ENCODE data around the gene NAT8L. TPM values are rescaled to one million over a fixed set of nuclear protein-coding genes. Genes with fewer than 3 reads are reported as not detected.
"Not testable (repeated sequence)": the region's sequence is repeated elsewhere in the genome, so short reads cannot be mapped to it uniquely, and the experiment has no call there.

Gene NAT8L
- total RNA-seq, 2 experiments from 2014 or later = not detected

DNA sequence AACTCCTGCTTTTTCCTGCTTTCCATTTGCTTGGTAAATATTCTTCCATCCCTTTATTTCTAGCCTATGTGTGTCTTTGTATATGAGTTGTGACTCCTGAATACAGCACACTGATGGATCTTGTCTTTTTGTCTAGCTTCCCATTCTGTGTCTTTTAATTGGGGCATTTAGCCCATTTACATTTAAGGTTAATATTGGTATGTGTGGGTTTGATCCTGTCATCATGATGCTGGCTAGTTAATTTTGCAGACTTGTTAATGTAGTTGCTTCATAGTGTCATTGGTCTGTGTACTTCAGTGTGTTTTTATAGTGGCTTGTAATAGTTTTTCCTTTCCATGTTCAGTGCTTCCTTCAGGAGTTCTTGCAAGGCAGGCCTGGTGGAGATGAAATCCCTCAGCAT is 28.0 kb upstream of the NAT8L start:
- H3K36me3 Mint-ChIP-seq (ENCODE audit: low read depth); H3K4me3 ChIP-seq (ENCODE audit: low read length); intact Hi-C loops (cut with DNase I, micrococcal nuclease); H3K27ac Mint-ChIP-seq; H3K9me3 ChIP-seq (ENCODE audit: control insufficient read depth in 1 of 2, insufficient read depth in 1 of 2, low read length in 2 of 2); H3K4me3 Mint-ChIP-seq; H3K27ac ChIP-seq (ENCODE audit: low read depth in 1 of 2, low read length in 2 of 2); H3K27me3 ChIP-seq (ENCODE audit: control insufficient read depth in 1 of 2, insufficient read depth in 2 of 2, low read length in 2 of 2); ATAC-seq (ENCODE audit: poor library complexity); DNase-seq; H3K9me3 Mint-ChIP-seq; H3K4me1 ChIP-seq (ENCODE audit: insufficient read depth, low read length); POLR2A ChIA-PET; H3K4me1 Mint-ChIP-seq (ENCODE audit: low read depth); H3K36me3 ChIP-seq (ENCODE audit: insufficient read depth, low read length): not testable (repeated sequence)
- peaks cover 34% of the 10 kb centered on the region for H3K27me3 Mint-ChIP-seq
- CTCF ChIA-PET = interaction anchor here (0.6 kb wide), 1 partner anchor 57 kb away, joined by 4 read pairs; no protein-coding TSS in a partner anchor

DNA sequence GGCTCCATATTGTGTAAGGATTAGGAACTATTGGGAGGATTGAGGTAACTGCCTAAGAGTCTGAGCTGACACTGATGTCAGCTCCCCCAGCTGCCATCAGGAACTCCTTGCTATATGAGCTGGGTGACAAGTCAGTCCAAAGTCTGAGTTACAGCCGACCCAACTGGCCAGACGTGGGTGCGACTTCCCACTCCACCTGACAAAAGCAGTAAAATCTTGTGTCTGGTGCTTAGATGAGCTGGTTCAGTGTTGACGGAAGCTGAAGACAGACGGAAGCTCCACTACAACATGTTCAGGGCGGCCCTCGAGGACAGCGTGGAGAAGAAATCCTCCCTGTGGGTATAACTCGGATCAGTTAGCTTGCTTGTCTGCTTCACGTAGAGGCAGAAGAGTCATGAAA is 22.8 kb upstream of the NAT8L start:
- Mint-ChIP-seq H3K4me3 (peak overlapping the region; percentile 7), H3K9me3 (no peaks in the 10 kb centered on the region), H3K4me1 (ENCODE audit: low read depth) (peaks cover 6% of the 10 kb centered on the region), H3K27me3 (peaks cover 47% of the 10 kb centered on the region), H3K36me3 (ENCODE audit: low read depth) (no peaks in the 10 kb centered on the region), H3K27ac (no peak overlapping the region)
- Histone ChIP-seq H3K36me3 (ENCODE audit: insufficient read depth, low read length) (no peaks in the 10 kb centered on the region), H3K4me1 (ENCODE audit: insufficient read depth, low read length) (peaks cover 8% of the 10 kb centered on the region), H3K27me3 (ENCODE audit: control insufficient read depth in 1 of 2, insufficient read depth in 2 of 2, low read length in 2 of 2) (peaks cover 12 to 15% of the 10 kb centered on the region in 2 experiments), H3K9me3 (ENCODE audit: control insufficient read depth in 1 of 2, insufficient read depth in 1 of 2, low read length in 2 of 2) (peaks cover 0 to 2% of the 10 kb centered on the region in 2 experiments), H3K4me3 (ENCODE audit: low read length) (no peak overlapping the region), H3K27ac (ENCODE audit: low read depth in 1 of 2, low read length in 2 of 2) (no peak overlapping the region)
- TF ChIP-seq, protein P1, sequence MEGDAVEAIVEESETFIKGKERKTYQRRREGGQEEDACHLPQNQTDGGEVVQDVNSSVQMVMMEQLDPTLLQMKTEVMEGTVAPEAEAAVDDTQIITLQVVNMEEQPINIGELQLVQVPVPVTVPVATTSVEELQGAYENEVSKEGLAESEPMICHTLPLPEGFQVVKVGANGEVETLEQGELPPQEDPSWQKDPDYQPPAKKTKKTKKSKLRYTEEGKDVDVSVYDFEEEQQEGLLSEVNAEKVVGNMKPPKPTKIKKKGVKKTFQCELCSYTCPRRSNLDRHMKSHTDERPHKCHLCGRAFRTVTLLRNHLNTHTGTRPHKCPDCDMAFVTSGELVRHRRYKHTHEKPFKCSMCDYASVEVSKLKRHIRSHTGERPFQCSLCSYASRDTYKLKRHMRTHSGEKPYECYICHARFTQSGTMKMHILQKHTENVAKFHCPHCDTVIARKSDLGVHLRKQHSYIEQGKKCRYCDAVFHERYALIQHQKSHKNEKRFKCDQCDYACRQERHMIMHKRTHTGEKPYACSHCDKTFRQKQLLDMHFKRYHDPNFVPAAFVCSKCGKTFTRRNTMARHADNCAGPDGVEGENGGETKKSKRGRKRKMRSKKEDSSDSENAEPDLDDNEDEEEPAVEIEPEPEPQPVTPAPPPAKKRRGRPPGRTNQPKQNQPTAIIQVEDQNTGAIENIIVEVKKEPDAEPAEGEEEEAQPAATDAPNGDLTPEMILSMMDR (IDR thresholded peaks at IDR 0.05) = no peak
- ATAC-seq (ENCODE audit: poor library complexity) (no peak), DNase-seq (no peak)
- intact Hi-C loops (cut with DNase I, micrococcal nuclease) = no loop called here
- POLR2A ChIA-PET = no interaction called here
- CTCF ChIA-PET = no interaction called here

DNA sequence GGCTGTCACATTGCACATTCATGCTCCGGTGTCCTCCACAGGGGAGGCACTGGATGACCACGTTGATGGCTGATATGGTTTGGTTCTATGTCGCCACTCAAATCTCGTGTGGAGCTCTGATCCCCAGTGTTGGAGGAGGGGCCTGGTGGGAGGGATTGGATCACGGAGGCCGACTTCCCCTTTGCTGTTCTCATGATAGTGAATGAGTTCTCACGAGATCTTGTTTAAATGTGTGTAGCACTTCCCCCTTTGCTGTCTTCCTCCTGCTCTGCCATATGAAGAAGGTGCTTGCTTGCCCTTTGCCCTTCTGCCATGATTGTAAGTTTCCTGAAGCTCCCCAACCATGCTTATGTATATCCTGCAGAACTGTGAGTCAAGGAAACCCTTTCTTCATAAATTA is 22.3 kb upstream of the NAT8L start:
- H3K9me3 Mint-ChIP-seq = no peaks in the 10 kb centered on the region
- no peak overlapping the region for H3K27ac Mint-ChIP-seq
- ChIA-PET CTCF (no interaction called here), POLR2A (no interaction called here)
- H3K36me3 Mint-ChIP-seq (ENCODE audit: low read depth) = no peaks in the 10 kb centered on the region
- intact Hi-C loops (cut with DNase I, micrococcal nuclease) = no loop called here
- Histone ChIP-seq H3K9me3 (ENCODE audit: control insufficient read depth in 1 of 2, insufficient read depth in 1 of 2, low read length in 2 of 2) (peaks cover 0 to 7% of the 10 kb centered on the region in 2 experiments), H3K27me3 (ENCODE audit: control insufficient read depth in 1 of 2, insufficient read depth in 2 of 2, low read length in 2 of 2) (peaks cover 16 to 19% of the 10 kb centered on the region in 2 experiments), H3K4me1 (ENCODE audit: insufficient read depth, low read length) (peaks cover 13% of the 10 kb centered on the region), H3K36me3 (ENCODE audit: insufficient read depth, low read length) (no peaks in the 10 kb centered on the region), H3K27ac (ENCODE audit: low read depth in 1 of 2, low read length in 2 of 2) (no peak overlapping the region), H3K4me3 (ENCODE audit: low read length) (no peak overlapping the region)
- ATAC-seq (ENCODE audit: poor library complexity) (no peak), DNase-seq (no peak)
- H3K4me1 Mint-ChIP-seq (ENCODE audit: low read depth) = peaks cover 6% of the 10 kb centered on the region
- TF ChIP-seq, protein P1 (IDR thresholded peaks at IDR 0.05) = no peak
- H3K4me3 Mint-ChIP-seq = no peak overlapping the region
- peaks cover 46% of the 10 kb centered on the region for H3K27me3 Mint-ChIP-seq
